SK-N-MC (cell line): ENCODE results near the gene LYZL4.
A peak's percentile ranks its signal among the peaks of the same experiment; 100 is the strongest.

Source experiments
- DNase-seq: peaks from one replicate; pipeline ENCODE4 v3.0.0-alpha.2; 2011; ENCODE audit warnings: low read depth, low spot score
- H3K27ac ChIP-seq: fragments of 200-600 bp; sonication (generic); 2 replicates; pipeline ENCODE4 v1.5.1; 2016; ENCODE audit warnings: mixed run types
- H3K36me3 ChIP-seq: fragments of 200-600 bp; sonication (generic); 2 replicates; pipeline ENCODE4 v1.6.1; 2017; ENCODE audit warnings: antibody characterized with exemption, low read length, mixed read lengths; ENCODE audit not compliant: insufficient read depth
- H3K4me3 ChIP-seq: fragments of 200-600 bp; sonication (generic); 2 replicates; pipeline ENCODE4 v1.5.1; 2016
- H3K9ac ChIP-seq: fragments of 200-600 bp; sonication (generic); 2 replicates; pipeline ENCODE4 v1.8.0; 2017; ENCODE audit warnings: mixed run types, mixed read lengths; ENCODE audit not compliant: insufficient read length
- H3K9me3 ChIP-seq: fragments of 200-600 bp; sonication (generic); 2 replicates; pipeline ENCODE4 v1.6.1; 2017; ENCODE audit warnings: low read depth, mild to moderate bottlenecking, antibody characterized with exemption, low read length, moderate library complexity, mixed read lengths
- EZH2 ChIP-seq: fragments of 200-600 bp; sonication (generic); IDR thresholded peaks from one replicate; pipeline ENCODE4 v1.6.1; 2017; ENCODE audit warnings: antibody characterized with exemption
- FOXP2 ChIP-seq: optimal IDR thresholded peaks from 2 replicates; pipeline ENCODE3; 2011; ENCODE audit warnings: mild to moderate bottlenecking, moderate library complexity; ENCODE audit not compliant: insufficient read depth; ENCODE audit errors: extremely low read length, control extremely low read depth
- POLR2AphosphoS5 ChIP-seq: IDR thresholded peaks from 2 replicates; pipeline ENCODE4 v1.6.1; 2012; ENCODE audit warnings: mild to moderate bottlenecking, low read depth, low read length, borderline replicate concordance

LYZL4 gene

DNA sequence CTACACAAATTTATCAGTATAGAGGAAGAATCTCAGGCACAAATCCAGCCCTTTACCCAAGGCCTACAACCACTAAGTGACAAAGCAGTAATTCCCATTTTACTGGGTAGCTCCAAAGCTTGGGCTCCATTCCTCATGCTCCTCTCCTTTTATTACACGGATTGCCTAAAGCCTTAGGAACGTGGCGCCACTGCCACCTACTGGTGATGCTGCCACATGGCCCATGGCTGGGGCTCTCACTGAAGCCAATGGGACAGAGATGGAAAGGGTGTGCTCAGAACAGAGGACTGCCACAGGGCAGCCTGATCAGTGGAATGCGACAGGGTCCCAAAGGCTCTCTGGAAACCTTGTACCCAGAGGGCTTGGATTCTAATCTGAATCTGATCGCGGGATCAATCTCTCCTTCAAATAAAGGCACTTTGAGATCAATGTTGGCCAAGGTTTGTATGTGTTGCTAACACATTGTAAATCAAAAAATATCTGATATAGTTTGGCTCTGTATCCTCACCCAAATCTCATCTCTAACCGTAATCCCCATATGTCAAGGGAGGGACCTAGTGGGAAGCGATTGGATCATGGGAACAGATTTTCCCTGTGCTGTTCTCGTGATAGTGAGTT, 33.5 kb upstream of the LYZL4 start:
- Histone ChIP-seq H3K9ac (peak overlapping the region; percentile 33), H3K27ac (peak overlapping the region; percentile 50), H3K9me3 (no peaks in the 10 kb centered on the region), H3K36me3 (no peaks in the 10 kb centered on the region), H3K4me3 (no peak overlapping the region)
- TF ChIP-seq EZH2 (no peak), POLR2AphosphoS5 (no peak), FOXP2 (no peak)
- DNase-seq, result no peak

DNA sequence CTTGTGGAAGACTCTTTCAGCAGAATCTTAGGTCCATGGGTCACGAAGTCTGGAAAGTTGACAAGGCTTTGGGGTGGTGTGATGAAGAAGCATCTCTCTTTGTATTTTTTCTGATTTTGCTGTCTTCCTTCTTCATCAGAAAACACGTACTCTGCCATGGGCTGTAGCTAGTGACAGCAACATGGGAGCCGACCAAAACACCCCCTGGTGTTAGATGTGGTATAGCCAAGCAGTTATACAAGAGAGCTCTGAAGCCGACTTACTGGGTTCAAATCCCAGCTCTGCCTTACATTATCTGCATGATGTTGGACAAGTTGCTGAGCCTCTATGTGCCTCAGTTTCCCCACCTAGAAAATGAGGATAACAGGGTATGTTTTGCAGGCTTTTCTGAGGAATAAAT, 32.9 kb upstream of the LYZL4 start:
- H3K9ac ChIP-seq, result peak overlapping the region; percentile 33
- TF ChIP-seq EZH2, result no peak
- TF ChIP-seq POLR2AphosphoS5, result no peak
- no peak for TF ChIP-seq FOXP2
- H3K27ac ChIP-seq, result peak overlapping the region; percentile 40
- no peaks in the 10 kb centered on the region for H3K36me3 ChIP-seq
- no peak for DNase-seq
- no peak overlapping the region for H3K4me3 ChIP-seq
- no peaks in the 10 kb centered on the region for H3K9me3 ChIP-seq

DNA sequence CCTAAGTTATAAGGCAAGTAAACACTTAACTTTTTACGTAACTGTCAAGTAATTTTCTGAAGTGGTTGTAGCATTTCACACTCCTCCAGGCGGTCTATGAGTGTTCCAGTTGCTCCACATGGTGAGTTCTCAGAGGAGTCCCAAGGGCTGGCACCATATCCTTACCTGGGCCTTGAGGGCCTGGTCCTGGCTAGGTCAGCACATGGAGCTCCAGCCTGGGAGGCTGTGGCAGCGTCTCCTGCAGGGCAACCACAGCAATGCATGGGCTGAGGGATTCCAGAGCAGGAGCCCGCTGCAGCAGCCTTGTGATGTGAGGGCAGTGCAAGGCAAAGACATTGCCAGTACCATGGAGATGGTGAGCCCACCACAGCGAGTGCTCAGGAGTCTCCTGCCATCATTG, 32.2 kb upstream of the LYZL4 start:
- peak overlapping the region; percentile 64 for H3K27ac ChIP-seq
- H3K4me3 ChIP-seq, result no peak overlapping the region
- TF ChIP-seq FOXP2, result no peak
- no peak for TF ChIP-seq POLR2AphosphoS5
- no peak for TF ChIP-seq EZH2
- no peak for DNase-seq
- no peak overlapping the region for H3K9ac ChIP-seq
- H3K36me3 ChIP-seq, result no peaks in the 10 kb centered on the region
- no peaks in the 10 kb centered on the region for H3K9me3 ChIP-seq

DNA sequence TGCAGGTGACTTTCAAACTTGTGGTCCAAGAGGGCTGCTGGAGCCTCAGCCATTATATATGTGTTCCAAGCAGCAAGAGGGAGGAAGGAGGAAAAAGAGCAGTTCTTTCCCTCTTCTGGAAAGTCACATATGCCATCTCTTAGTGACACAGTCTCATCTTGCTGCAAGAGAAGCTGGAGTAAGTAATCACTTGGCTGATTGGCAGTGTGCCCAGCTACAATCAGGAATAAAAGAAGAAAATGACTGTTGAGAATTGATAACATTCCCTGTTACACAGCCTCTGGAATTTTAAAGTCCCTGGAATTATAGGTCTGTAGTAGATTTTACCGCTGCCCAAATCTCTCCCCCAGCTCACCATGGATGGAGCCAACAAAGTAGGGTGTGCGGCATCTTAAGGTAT, 31.4 kb upstream of the LYZL4 start:
- Histone ChIP-seq H3K36me3 (no peaks in the 10 kb centered on the region), H3K9me3 (no peaks in the 10 kb centered on the region), H3K9ac (no peak overlapping the region), H3K4me3 (no peak overlapping the region), H3K27ac (0 out of 2 replicates have a peak overlapping the region, but pooled peaks have one; percentile 64)
- DNase-seq, result no peak
- no peak for TF ChIP-seq FOXP2
- TF ChIP-seq EZH2, result no peak
- no peak for TF ChIP-seq POLR2AphosphoS5

DNA sequence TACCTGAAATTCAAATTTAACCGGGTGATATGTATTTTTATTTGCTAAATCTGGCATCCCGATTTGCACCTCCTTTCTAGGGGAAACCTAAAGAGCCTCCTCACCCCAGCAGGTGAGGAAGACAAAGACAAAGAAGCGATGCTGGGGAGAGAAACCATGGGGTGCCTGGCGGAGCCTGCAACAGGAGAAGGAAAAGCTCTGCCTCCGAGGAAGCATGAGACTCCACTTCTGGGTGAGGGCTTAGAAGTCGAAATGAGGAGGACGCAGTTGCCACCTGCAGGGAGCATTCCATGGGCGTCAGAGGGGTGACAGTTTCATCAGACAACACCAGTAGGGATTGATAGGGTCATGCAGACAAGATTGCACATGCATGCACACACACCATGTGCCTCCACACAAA, 30.5 kb upstream of the LYZL4 start:
- DNase-seq, result no peak
- no peaks in the 10 kb centered on the region for H3K9me3 ChIP-seq
- no peak overlapping the region for H3K27ac ChIP-seq
- H3K36me3 ChIP-seq, result no peaks in the 10 kb centered on the region
- no peak overlapping the region for H3K9ac ChIP-seq
- H3K4me3 ChIP-seq, result no peak overlapping the region
- TF ChIP-seq EZH2 (no peak), POLR2AphosphoS5 (no peak), FOXP2 (no peak)

GRCh38 chr3:42439261-42440115, 29.1 kb upstream of the LYZL4 start:
- no peaks in the 10 kb centered on the region for H3K9me3 ChIP-seq
- no peak for DNase-seq
- H3K36me3 ChIP-seq, result no peaks in the 10 kb centered on the region
- no peak overlapping the region for H3K9ac ChIP-seq
- TF ChIP-seq POLR2AphosphoS5 (no peak), FOXP2 (no peak), EZH2 (no peak)
- H3K4me3 ChIP-seq, result no peak overlapping the region
- H3K27ac ChIP-seq, result no peak overlapping the region

DNA sequence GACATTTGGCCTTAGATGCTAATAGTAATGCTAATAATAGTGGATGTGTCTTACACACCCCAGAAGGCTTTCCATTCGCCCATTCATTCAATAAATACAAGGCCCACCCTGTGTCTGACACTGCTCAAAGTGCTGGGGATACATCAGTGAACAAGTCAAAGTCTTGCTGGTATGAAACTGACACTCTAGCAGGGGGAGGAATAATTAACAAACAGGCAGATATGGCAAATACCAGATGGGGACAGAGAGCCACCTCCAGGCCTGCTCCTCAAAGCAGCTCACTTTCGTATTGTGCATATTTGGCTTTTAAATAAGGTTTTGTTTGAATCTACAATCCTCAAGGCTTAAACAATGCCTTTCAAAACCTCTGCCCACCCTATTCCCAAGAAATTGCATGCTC, 28.3 kb upstream of the LYZL4 start:
- no peaks in the 10 kb centered on the region for H3K36me3 ChIP-seq
- no peak overlapping the region for H3K4me3 ChIP-seq
- H3K27ac ChIP-seq, result no peak overlapping the region
- no peak for DNase-seq
- TF ChIP-seq POLR2AphosphoS5, result no peak
- TF ChIP-seq EZH2, result no peak
- no peak for TF ChIP-seq FOXP2
- no peaks in the 10 kb centered on the region for H3K9me3 ChIP-seq
- no peak overlapping the region for H3K9ac ChIP-seq

- Histone ChIP-seq H3K9ac (no peak overlapping the region), H3K4me3 (no peak overlapping the region), H3K36me3 (no peaks in the 10 kb centered on the region), H3K9me3 (no peaks in the 10 kb centered on the region), H3K27ac (no peak overlapping the region)
- TF ChIP-seq EZH2, result no peak
- TF ChIP-seq POLR2AphosphoS5, result no peak
- TF ChIP-seq FOXP2, result no peak
- DNase-seq, result no peak
These were observed 27.8 kb upstream of the LYZL4 start for GRCh38 chr3:42438193-42438592.
